Panc1 (cell line): ENCODE results near the gene NDUFA13. TPM values are rescaled to one million over a fixed set of nuclear protein-coding genes. Genes with fewer than 3 reads are reported as not detected.

ENCODE experiments used
- ATAC-seq: fragments of 200-7000 bp; cut with Tn5 transposase; 2 replicates; pipeline ENCODE4 v1.9.1; 2020; ENCODE audit warnings: mild to moderate bottlenecking, moderate library complexity
- BruUV-seq: library from RNA; stranded (reverse); fragments of 400-500 nt; replicated peaks from 2 replicates; lab custom pipeline; 2021; lab: Mats Ljungman, UMichigan
- CTCF ChIA-PET: fragments of 300-600 bp; sonication (Branson Sonifier 250); formaldehyde crosslinking; loops from one replicate; lab custom pipeline; 2022; ENCODE audit warnings: antibody characterized with exemption; lab: Charles Lee
- POLR2A ChIA-PET: fragments of 300-600 bp; sonication (Branson Sonifier 250); formaldehyde crosslinking; loops from one replicate; lab custom pipeline; 2022; ENCODE audit warnings: antibody characterized with exemption; lab: Charles Lee
- DNase-seq: peaks from one replicate; pipeline ENCODE4 v3.0.0-alpha.2; 2010; ENCODE audit warnings: low read depth, low spot score
- H3K27ac ChIP-seq: 2 replicates; pipeline ENCODE4 v1.5.1; 2011; ENCODE audit warnings: mild to moderate bottlenecking, low read length, inconsistent platforms
- H3K27me3 ChIP-seq: fragments of 200-500 bp; sonication (Bioruptor generic); 2 replicates; pipeline ENCODE4 v1.6.0; 2014; ENCODE audit warnings: low read length, inconsistent platforms; ENCODE audit not compliant: control insufficient read depth, insufficient read depth
- H3K36me3 ChIP-seq: fragments of 200-500 bp; sonication (Bioruptor generic); 2 replicates; pipeline ENCODE4 v1.5.1; 2014; ENCODE audit warnings: inconsistent platforms, mild to moderate bottlenecking, low read length, moderate library complexity; ENCODE audit not compliant: control insufficient read depth, insufficient read depth
- H3K4me1 ChIP-seq: 2 replicates; pipeline ENCODE4 v1.5.1; 2011; ENCODE audit warnings: inconsistent platforms, mild to moderate bottlenecking, low read length, moderate library complexity; ENCODE audit not compliant: control insufficient read depth, insufficient read depth
- H3K4me3 ChIP-seq, 2 experiments: 2 replicates each; pipeline ENCODE4 v1.5.1; 2011 to 2012; ENCODE audit warnings: low read depth in 2 of 2, low read length in 2 of 2, mild to moderate bottlenecking in 2 of 2, inconsistent platforms in 1 of 2, moderate library complexity in 1 of 2
- H3K9me3 ChIP-seq: fragments of 200-500 bp; sonication (Bioruptor generic); 2 replicates; pipeline ENCODE4 v1.5.1; 2014; ENCODE audit warnings: low read depth, mild to moderate bottlenecking, inconsistent platforms, low read length, moderate library complexity; ENCODE audit not compliant: control insufficient read depth, insufficient read depth
- CTCF ChIP-seq: fragments of 450-650 bp; IDR thresholded peaks from 2 replicates; pipeline ENCODE4 v1.5.1; 2017; ENCODE audit warnings: mild to moderate bottlenecking
- POLR2AphosphoS5 ChIP-seq: IDR thresholded peaks from 2 replicates; pipeline ENCODE4 v1.6.1; 2012; ENCODE audit warnings: mild to moderate bottlenecking, low read depth, low read length, moderate library complexity
- REST ChIP-seq, 2 experiments: IDR thresholded peaks; 2 replicates each; pipeline ENCODE4 v1.6.1; 2011 to 2012; ENCODE audit warnings: low read depth in 2 of 2, control low read depth in 1 of 2, low read length in 1 of 2, mild to moderate bottlenecking in 1 of 2, moderate library complexity in 1 of 2; ENCODE audit not compliant: insufficient read depth in 1 of 2
- SIN3A ChIP-seq: IDR thresholded peaks from 2 replicates; pipeline ENCODE4 v1.6.1; 2012; ENCODE audit warnings: low read depth, mild to moderate bottlenecking, low read length, moderate library complexity, borderline replicate concordance; ENCODE audit not compliant: insufficient read depth
- TCF7L2 ChIP-seq: IDR thresholded peaks from 2 replicates; pipeline ENCODE4 v1.6.1; 2011; ENCODE audit warnings: mild to moderate bottlenecking, low read depth, low read length, inconsistent platforms
- in situ Hi-C: cut with HindIII; loops from 2 replicates; pipeline ENCODE4 v1.10.0; 2016; ENCODE audit warnings: low sequenced_read_pairs, low pct_unique_long_range_greater_than_20kb
- intact Hi-C: fragments of 100-400 bp; cut with micrococcal nuclease; formaldehyde crosslinking; loops from one replicate; pipeline ENCODE4 v1.10.0; 2022; ENCODE audit not compliant: unreplicated experiment
- total RNA-seq: library from RNA; stranded (reverse); gene quantifications from one replicate; pipeline ENCODE4 v1.2.1, GENCODE V29; 2021; ENCODE audit not compliant: unreplicated experiment

Gene NDUFA13
- total RNA-seq, 1 experiment from 2014 or later, result 287 TPM

- Histone ChIP-seq H3K4me3 (no peak overlapping the region), H3K27ac (no peak overlapping the region), H3K27me3 (no peaks in the 10 kb centered on the region), H3K36me3 (no peaks in the 10 kb centered on the region), H3K9me3 (no peaks in the 10 kb centered on the region), H3K4me1 (no peaks in the 10 kb centered on the region)
- POLR2A ChIA-PET, result no interaction called here
- no TSS peak for BruUV-seq
- intact Hi-C loops (no loop called here), in situ Hi-C loops (no loop called here)
- CTCF ChIA-PET, result no interaction called here
- TF ChIP-seq CTCF (no peak), POLR2AphosphoS5 (no peak), REST (IDR thresholded peaks at IDR 0.05; ENCODE audit: insufficient read depth in 1 of 2, low read depth in 2 of 2, low read length in 1 of 2) (no peak), TCF7L2 (no peak), SIN3A (no peak)
- no peak for DNase-seq
- no peak for ATAC-seq
These were observed 26.5 kb downstream of the NDUFA13 start for GRCh38 chr19:19542507-19542906.

- Histone ChIP-seq H3K4me3 (no peak overlapping the region), H3K36me3 (no peaks in the 10 kb centered on the region), H3K27ac (no peak overlapping the region), H3K27me3 (no peaks in the 10 kb centered on the region), H3K9me3 (no peaks in the 10 kb centered on the region), H3K4me1 (no peaks in the 10 kb centered on the region)
- BruUV-seq, result no TSS peak
- POLR2A ChIA-PET, result no interaction called here
- intact Hi-C loops (no loop called here), in situ Hi-C loops (no loop called here)
- DNase-seq (no peak), ATAC-seq (no peak)
- TF ChIP-seq CTCF, result no peak
- CTCF ChIA-PET, result interaction anchor here (0.7 kb wide), 1 partner anchor 8 kb away, joined by 3 read pairs; no protein-coding TSS in a partner anchor
These were observed 27.1 kb downstream of the NDUFA13 start for GRCh38 chr19:19543101-19543500.
